A549 treated with RU486 at 1 μM for 4 hours (cell line): ENCODE results near the gene FAM47A. TPM values are rescaled to one million over a fixed set of nuclear protein-coding genes. Genes with fewer than 3 reads are reported as not detected.

Experiments
- total RNA-seq: library from RNA; stranded (reverse); fragments of 200-300 nt; extraction: Qiagen RNA extraction; gene quantifications from 5 replicates; pipeline ENCODE4 v1.2.3, GENCODE V29; 2022; ENCODE audit warnings: low read depth

The FAM47A gene
- total RNA-seq: not detected in 5 replicates

GRCh38 chrX:34132028-34132427 lies at the start of gene FAM47A:
Gene FAM47A, minus strand, starts transcription at chrX:34132314. Its CDS starts 36 bp downstream, at chrX:34132278.

